ENCODE data around the gene INTS6.

INTS6 gene

DNA sequence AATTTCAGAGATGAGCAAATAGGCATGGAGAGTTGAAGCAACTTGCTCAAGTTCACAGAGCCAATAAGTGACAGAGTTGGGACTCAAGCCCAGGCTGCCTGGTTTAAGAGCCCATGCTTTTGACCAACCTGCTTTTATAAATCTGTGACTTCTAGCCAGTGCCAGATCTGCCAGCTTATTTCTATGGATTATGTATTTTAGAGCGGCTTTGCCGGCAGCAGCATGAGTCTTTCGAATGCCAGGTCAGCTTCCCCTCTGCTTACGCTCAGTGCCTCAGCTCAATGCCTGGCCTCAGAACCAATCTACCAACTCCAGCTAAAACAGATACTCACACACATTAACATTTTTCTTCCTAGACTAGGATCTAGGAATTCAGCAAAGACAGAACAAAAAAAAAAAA, 111.0 kb downstream of the INTS6 start:
- DNase-seq, result no peak

- no peak for DNase-seq
These were observed 111.6 kb downstream of the INTS6 start for GRCh38 chr13:51341232-51341631.

GRCh38 chr13:51339952-51340732, 112.7 kb downstream of the INTS6 start:
- DNase-seq, result no peak

- DNase-seq, result no peak
These were observed 113.5 kb downstream of the INTS6 start, which contains the start of gene SERPINE3 for GRCh38 chr13:51339354-51339753. Gene SERPINE3, plus strand, starts transcription at chr13:51339691. Its CDS starts 1,401 bp downstream, at chr13:51341092.

GRCh38 chr13:51336746-51337145, 116.1 kb downstream of the INTS6 start:
- DNase-seq, result no peak

DNA sequence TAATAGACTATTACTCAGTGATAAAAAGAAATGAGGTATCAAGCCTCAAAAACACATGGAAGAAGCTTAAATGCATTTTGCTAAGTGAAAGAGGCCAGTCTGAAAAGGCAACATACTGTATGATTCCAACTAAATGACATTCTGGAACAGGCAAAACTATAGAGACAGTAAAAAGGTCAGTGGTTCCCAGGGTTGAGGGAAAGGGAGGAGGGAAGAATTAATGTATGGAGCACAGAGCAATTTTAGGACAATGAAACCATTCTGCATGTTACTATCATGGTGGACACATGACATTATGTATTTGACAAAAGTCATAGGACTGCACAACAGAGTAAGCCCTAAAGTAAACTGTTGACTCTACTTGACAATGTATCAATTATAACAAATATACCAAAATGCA, 119.0 kb downstream of the INTS6 start:
- no peak for DNase-seq

DNA sequence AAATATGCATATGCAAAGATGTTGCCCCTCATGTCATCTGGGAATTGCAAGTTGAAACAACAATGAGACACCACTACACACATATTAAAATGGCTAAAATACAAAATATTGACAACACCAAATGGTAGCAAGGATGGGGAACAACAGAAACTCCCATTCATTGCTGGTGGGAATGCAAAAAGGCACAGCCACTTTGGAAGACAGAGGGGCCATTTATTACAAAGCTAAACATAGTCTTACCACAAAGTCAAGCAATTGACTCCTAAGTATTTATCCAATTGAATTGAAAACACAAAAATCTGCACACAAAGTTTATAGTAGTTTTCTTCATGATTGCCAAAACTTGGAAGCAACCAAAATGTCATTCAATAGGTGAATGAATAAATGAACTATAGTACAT, 119.4 kb downstream of the INTS6 start:
- DNase-seq, result no peak

DNA sequence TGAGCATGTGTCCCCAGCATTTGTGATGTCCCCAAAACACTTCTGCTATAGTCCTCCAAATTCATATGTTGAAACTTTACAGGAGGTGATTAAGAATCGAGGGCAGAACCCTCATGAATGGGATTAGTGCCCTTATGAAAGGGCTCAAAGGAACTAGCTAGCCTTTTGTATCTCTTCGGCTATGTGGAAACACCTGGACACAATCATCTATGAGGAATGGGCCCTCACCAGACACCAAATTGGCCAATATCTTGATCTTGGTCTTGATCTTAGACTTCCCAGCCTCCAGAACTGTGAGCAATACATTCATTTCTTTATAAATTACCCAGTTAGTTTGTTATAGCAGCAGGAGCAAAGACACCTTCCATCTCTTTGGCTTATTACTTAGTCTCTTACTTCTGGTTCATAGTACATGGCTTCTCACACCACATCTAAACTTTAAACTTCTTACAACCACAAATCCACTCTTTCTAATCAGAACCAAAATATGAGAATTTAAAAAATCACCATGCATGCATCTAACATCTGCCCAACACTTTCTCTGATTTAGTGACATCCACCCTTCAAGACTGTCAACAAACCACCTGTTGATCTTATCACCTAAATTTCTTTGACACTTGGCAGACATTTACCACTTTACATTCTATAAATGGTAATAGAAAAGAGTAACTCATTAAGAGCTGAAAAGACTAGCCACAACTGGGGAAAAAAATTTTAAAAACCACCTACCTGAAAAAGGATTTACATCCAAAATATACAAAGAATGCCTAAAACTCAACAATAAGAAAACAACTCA, 120.1 kb downstream of the INTS6 start:
- no peak for DNase-seq

DNA sequence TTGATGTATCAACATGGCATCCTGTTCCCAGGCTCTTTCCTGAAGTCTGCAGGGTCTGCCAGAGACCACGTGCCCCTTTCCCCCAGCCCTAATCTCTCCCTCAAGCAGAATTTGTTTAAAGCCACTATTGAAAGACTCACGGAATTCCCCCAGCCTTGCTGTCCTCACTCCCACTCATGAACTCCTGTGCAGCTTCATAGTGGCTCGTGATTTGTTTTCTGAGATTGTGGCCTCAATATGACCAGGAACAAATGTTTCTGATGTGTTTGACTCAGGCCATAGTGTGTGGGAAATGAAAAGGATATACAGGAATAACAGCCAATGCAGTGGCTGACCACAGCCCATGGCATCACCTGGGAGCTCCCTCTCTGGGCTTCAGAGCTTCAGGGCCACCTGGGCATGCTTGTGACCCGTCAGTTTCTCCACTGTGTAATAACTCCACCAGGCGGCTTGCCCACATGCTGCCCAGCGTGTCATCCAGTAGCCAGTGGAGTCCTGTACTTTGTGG, 121.4 kb downstream of the INTS6 start:
- DNase-seq, result no peak

- no peak for DNase-seq
These were observed 122.0 kb downstream of the INTS6 start for GRCh38 chr13:51330791-51331190.

GRCh38 chr13:51329606-51330005, 123.2 kb downstream of the INTS6 start:
- DNase-seq, result no peak

GRCh38 chr13:51328488-51328887, 124.3 kb downstream of the INTS6 start:
- no peak for DNase-seq

DNA sequence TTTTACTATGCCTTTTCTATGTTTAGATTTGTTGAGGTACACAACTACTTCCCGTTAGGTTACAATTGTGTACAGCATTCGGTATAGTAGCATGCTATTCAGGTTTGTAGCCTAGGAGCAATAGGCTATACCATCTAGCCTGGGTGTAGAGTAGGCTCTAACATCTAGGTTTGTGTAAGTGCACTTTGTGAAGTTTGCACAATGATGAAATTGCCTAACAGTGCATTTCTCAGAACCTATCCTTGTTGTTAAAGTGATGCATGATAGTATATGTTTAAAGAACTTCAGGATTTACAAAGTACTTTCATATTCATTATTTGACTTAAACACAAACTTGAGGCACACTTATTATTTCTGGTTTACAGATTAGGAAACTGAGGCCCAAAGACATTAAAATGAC, 124.9 kb downstream of the INTS6 start:
- no peak for DNase-seq

GRCh38 chr13:51326777-51327176, 126.1 kb downstream of the INTS6 start:
- DNase-seq, result no peak

DNA sequence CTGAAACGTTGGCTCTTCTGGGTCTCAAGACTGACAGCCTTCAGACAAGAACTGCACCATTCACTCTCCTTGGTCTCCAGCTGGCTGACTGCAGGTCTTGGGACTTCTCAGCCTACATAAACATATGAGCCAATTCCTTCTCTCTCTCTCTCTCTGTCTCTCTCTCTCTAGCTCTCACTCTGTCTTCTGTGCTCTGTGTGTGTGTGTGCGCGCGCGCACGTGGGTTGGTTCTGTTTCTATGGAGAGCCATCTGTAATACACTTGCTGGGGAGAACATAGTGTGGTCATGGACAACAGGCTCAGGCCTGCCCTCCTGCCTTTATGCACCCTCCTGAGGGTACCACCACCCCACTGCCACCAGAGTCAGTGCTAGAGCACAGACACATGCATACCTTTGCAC, 127.0 kb downstream of the INTS6 start:
- DNase-seq, result no peak

- DNase-seq, result peak; percentile 40
These were observed 128.0 kb downstream of the INTS6 start for GRCh38 chr13:51324714-51325420.

- DNase-seq, result no peak
These were observed 128.9 kb downstream of the INTS6 start for GRCh38 chr13:51323824-51324511.

DNA sequence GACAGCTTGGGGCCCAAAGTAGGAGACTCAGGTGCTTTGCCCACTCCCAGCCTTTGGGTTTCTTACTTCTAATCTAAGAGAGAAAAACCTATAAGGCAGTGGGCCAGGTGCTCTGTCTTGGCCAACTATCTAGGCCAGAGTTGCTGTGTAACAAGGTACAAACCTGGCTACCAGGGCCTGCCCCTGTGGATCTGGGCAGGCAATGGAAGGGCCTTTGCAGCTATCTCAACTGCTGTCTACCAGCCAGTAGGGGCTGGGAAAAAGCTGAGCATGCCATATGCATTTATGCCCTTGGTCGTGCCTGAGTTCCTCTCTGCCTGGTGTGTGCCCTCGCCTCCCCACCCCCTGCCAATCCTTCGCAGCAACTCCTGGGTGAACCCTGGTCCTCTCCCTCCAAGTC, 130.0 kb downstream of the INTS6 start:
- no peak for DNase-seq

GRCh38 chr13:51321836-51322235, 131.0 kb downstream of the INTS6 start:
- no peak for DNase-seq

GRCh38 chr13:51318876-51319275, 134.0 kb downstream of the INTS6 start:
- no peak for DNase-seq

- DNase-seq, result no peak
These were observed 134.8 kb downstream of the INTS6 start for GRCh38 chr13:51318015-51318414.

- DNase-seq, result no peak
These were observed 135.6 kb downstream of the INTS6 start for GRCh38 chr13:51317262-51317661.

- no peak for DNase-seq
These were observed 139.2 kb downstream of the INTS6 start for GRCh38 chr13:51313619-51314018.

Data from midbrain (tissue), 1 donor.